Endothelial cell of umbilical vein (primary cell): ENCODE measurements around the gene CNTF. TPM values are rescaled to one million over a fixed set of nuclear protein-coding genes. Genes with fewer than 3 reads are reported as not detected.

Source experiments
- polyA plus RNA-seq, 4 experiments: library from polyadenylated mRNA; depleted of rRNA in 3 of 4; stranded (reverse) in 3 of 4; unstranded in 1 of 4; fragments of >200 nt; gene quantifications; 2 replicates each; pipeline versions ENCODE4 v1.2.1 to v1.2.3, GENCODE V29; 2011 to 2012; ENCODE audit warnings: missing spikeins in 1 of 4
- total RNA-seq: library from RNA; stranded (reverse); gene quantifications from 2 replicates; pipeline ENCODE4 v1.2.3, GENCODE V29; 2021

CNTF gene
- total and polyA plus RNA-seq, 2 donors (not counting 3 experiments of a cell fraction or from before 2014, with no cell fraction given), result 0.84 to 3.3 TPM

Other genes starting within 250 kb of the CNTF start
- gene OR5B3, start 215.8 kb upstream of the CNTF start, total RNA-seq, result not detected in 2 replicates
- not detected in 2 replicates for gene OR5B3, start 215.8 kb upstream of the CNTF start, polyA plus RNA-seq
- not detected in 2 replicates for gene OR5B2, start 194.5 kb upstream of the CNTF start, total RNA-seq
- not detected in 2 replicates for gene OR5B2, start 194.5 kb upstream of the CNTF start, polyA plus RNA-seq
- gene OR5B12, start 180.4 kb upstream of the CNTF start, total RNA-seq, result not detected in 2 replicates
- gene OR5B12, start 180.4 kb upstream of the CNTF start, polyA plus RNA-seq, result not detected in 2 replicates
- not detected in 2 replicates for gene OR5B21, start 114.6 kb upstream of the CNTF start, total RNA-seq
- not detected in 2 replicates for gene OR5B21, start 114.6 kb upstream of the CNTF start, polyA plus RNA-seq
- 3.9 and 6.2 TPM in 2 replicates for gene LPXN, start 46.8 kb upstream of the CNTF start, total RNA-seq
- 5.1 and 6.2 TPM in 2 replicates for gene LPXN, start 46.8 kb upstream of the CNTF start, polyA plus RNA-seq
- gene ZFP91, start 43.6 kb upstream of the CNTF start, total RNA-seq, result 51.0 and 52.0 TPM in 2 replicates
- gene ZFP91, start 43.6 kb upstream of the CNTF start, polyA plus RNA-seq, result 13.3 and 20.2 TPM in 2 replicates
- gene GLYAT, start 109.3 kb downstream of the CNTF start, total RNA-seq, result not detected in 2 replicates
- not detected in 2 replicates for gene GLYAT, start 109.3 kb downstream of the CNTF start, polyA plus RNA-seq
- not detected in 2 replicates for gene GLYATL2, start 222.0 kb downstream of the CNTF start, total RNA-seq
- gene GLYATL2, start 222.0 kb downstream of the CNTF start, polyA plus RNA-seq, result not detected in 2 replicates